GM15510 (cell line): ENCODE data around the gene IRF7.

Experiments used
- POLR2A ChIP-seq: IDR thresholded peaks from 3 replicates; pipeline ENCODE4 v1.6.1; 2011; ENCODE audit warnings: borderline replicate concordance; ENCODE audit not compliant: insufficient read length; ENCODE audit errors: extremely low read depth

IRF7 gene

GRCh38 chr11:587978-588380, 27.8 kb downstream of the IRF7 start:
- TF ChIP-seq POLR2A, result no peak

GRCh38 chr11:587546-587945, 28.2 kb downstream of the IRF7 start:
- no peak for TF ChIP-seq POLR2A

- no peak for TF ChIP-seq POLR2A
Measured at GRCh38 chr11:586376-587316, 29.1 kb downstream of the IRF7 start.

GRCh38 chr11:584287-584686, 31.5 kb downstream of the IRF7 start:
- TF ChIP-seq POLR2A, result no peak

- no peak for TF ChIP-seq POLR2A
Measured at GRCh38 chr11:581752-582151, 34.0 kb downstream of the IRF7 start.

GRCh38 chr11:581342-581741, 34.4 kb downstream of the IRF7 start:
- TF ChIP-seq POLR2A, result no peak

GRCh38 chr11:579830-580601, 35.7 kb downstream of the IRF7 start:
- no peak for TF ChIP-seq POLR2A

- no peak for TF ChIP-seq POLR2A
Measured at GRCh38 chr11:578276-579035, 37.3 kb downstream of the IRF7 start.

GRCh38 chr11:577611-577894, 38.2 kb downstream of the IRF7 start:
- TF ChIP-seq POLR2A, result no peak

- TF ChIP-seq POLR2A, result no peak
Measured at GRCh38 chr11:576811-577610, 38.7 kb downstream of the IRF7 start.

GRCh38 chr11:575996-576768, 39.6 kb downstream of the IRF7 start, which contains the start of gene PHRF1:
Gene PHRF1 (plus strand): TSS chr11:576470. CDS start chr11:581513, 5,043 bp downstream.
- TF ChIP-seq POLR2A, result peak; percentile 82

- peak; percentile 32 for TF ChIP-seq POLR2A
Measured at GRCh38 chr11:575313-575995, 40.3 kb downstream of the IRF7 start.
